Measurements from ENCODE around the gene STPG2. TPM values are rescaled to one million over a fixed set of nuclear protein-coding genes. Genes with fewer than 3 reads are reported as not detected.

STPG2 gene
- total and polyA plus RNA-seq, 4 donors, result 0.05 to 0.67 (median 0.28) TPM; not detected in 1

DNA sequence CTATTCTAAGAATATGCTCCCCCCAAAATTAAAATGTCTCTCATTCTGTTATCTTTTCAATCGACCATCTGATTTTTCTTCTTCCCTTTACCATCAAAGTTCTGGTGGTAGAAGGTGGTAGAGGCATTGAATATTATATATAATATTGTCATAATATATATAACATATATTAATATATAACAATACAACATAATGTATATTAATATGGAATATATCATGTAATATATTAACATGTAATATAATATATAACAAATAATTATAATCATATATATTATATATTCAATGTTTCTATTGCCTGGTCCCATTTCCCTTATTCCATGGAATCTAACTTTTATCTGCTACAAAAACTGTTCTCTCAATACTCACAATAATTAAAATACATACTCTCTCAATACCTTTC, 40.6 kb downstream of the STPG2 start:
- no peak overlapping the region for H3K9ac ChIP-seq (ENCODE audit: low read depth in 1 of 2, low read length in 2 of 2)
- WGBS, result 74% methylated on average over 1 of the region's 1 CpG
- no peak overlapping the region for H3K27ac ChIP-seq (ENCODE audit: low read depth in 1 of 2, low read length in 2 of 2)
- no peaks in the 10 kb centered on the region for H3K4me1 ChIP-seq (ENCODE audit: control insufficient read depth in 4 of 4, insufficient read depth in 4 of 4, low read length in 3 of 4)
- H3K27me3 ChIP-seq (ENCODE audit: control insufficient read depth in 4 of 4, insufficient read depth in 4 of 4, low read length in 3 of 4), result no peaks in the 10 kb centered on the region
- H3K9me3 ChIP-seq (ENCODE audit: control insufficient read depth in 4 of 4, low read length in 3 of 4), result no peaks in the 10 kb centered on the region
- no peak for DNase-seq (ENCODE audit: low spot score)
- no peak for TF ChIP-seq REST (IDR thresholded peaks at IDR 0.05)
- no peak for TF ChIP-seq ZBTB33 (IDR thresholded peaks at IDR 0.05)
- no peak for TF ChIP-seq HNF4G (IDR thresholded peaks at IDR 0.05)
- no peak for TF ChIP-seq NR2F2 (IDR thresholded peaks at IDR 0.05)
- TF ChIP-seq YY1 (IDR thresholded peaks at IDR 0.05), result no peak
- TF ChIP-seq JUND (IDR thresholded peaks at IDR 0.05), result no peak
- TF ChIP-seq RXRA (IDR thresholded peaks at IDR 0.05), result no peak
- TF ChIP-seq RAD21 (IDR thresholded peaks at IDR 0.05), result no peak
- TF ChIP-seq, protein P1, sequence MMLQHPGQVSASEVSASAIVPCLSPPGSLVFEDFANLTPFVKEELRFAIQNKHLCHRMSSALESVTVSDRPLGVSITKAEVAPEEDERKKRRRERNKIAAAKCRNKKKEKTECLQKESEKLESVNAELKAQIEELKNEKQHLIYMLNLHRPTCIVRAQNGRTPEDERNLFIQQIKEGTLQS (IDR thresholded peaks at IDR 0.05), result no peak
- TF ChIP-seq SP1 (IDR thresholded peaks at IDR 0.05), result no peak
- TF ChIP-seq FOXA1 (IDR thresholded peaks at IDR 0.05), result no peak
- no peak for TF ChIP-seq TAF1 (conservative IDR thresholded peaks at IDR 0.05)
- no peak for TF ChIP-seq EGR1 (IDR thresholded peaks at IDR 0.05; ENCODE audit: low read depth in 2 of 2)
- TF ChIP-seq HNF4A (conservative IDR thresholded peaks at IDR 0.05), result no peak
- TF ChIP-seq, protein P2, sequence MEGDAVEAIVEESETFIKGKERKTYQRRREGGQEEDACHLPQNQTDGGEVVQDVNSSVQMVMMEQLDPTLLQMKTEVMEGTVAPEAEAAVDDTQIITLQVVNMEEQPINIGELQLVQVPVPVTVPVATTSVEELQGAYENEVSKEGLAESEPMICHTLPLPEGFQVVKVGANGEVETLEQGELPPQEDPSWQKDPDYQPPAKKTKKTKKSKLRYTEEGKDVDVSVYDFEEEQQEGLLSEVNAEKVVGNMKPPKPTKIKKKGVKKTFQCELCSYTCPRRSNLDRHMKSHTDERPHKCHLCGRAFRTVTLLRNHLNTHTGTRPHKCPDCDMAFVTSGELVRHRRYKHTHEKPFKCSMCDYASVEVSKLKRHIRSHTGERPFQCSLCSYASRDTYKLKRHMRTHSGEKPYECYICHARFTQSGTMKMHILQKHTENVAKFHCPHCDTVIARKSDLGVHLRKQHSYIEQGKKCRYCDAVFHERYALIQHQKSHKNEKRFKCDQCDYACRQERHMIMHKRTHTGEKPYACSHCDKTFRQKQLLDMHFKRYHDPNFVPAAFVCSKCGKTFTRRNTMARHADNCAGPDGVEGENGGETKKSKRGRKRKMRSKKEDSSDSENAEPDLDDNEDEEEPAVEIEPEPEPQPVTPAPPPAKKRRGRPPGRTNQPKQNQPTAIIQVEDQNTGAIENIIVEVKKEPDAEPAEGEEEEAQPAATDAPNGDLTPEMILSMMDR (IDR thresholded peaks at IDR 0.05; ENCODE audit: low read depth, low read length, missing input control), result no peak
- H3K4me3 ChIP-seq (ENCODE audit: low read depth in 1 of 3, low read length in 3 of 3), result no peak overlapping the region
- H3K36me3 ChIP-seq (ENCODE audit: control insufficient read depth in 4 of 4, insufficient read depth in 3 of 4, low read depth in 1 of 4, low read length in 3 of 4), result no peaks in the 10 kb centered on the region

DNA sequence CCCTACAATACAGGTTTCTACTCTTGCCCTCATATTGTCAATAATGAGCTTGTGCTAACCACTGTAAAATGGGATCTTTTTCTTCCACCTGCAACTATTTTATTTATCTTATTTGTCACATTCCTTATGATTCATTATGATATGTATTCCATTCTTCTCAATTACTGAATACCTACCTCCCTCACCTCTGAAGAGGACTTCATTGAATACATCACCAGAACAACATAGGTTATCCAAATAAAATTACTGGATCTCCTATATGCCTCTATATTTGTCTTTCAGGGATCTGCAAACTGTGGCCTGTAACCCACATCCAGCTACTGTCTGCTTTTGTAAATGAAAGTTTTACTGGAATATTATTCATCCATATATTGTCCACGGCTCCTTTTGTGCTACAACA, 41.3 kb downstream of the STPG2 start:
- no peaks in the 10 kb centered on the region for H3K36me3 ChIP-seq (ENCODE audit: control insufficient read depth in 4 of 4, insufficient read depth in 3 of 4, low read depth in 1 of 4, low read length in 3 of 4)
- TF ChIP-seq RAD21 (IDR thresholded peaks at IDR 0.05), result no peak
- TF ChIP-seq YY1 (IDR thresholded peaks at IDR 0.05), result no peak
- TF ChIP-seq NR2F2 (IDR thresholded peaks at IDR 0.05), result no peak
- no peak for TF ChIP-seq MAX (IDR thresholded peaks at IDR 0.05)
- TF ChIP-seq, protein P1 (IDR thresholded peaks at IDR 0.05), result no peak
- H3K9ac ChIP-seq (ENCODE audit: low read depth in 1 of 2, low read length in 2 of 2), result no peak overlapping the region
- no peaks in the 10 kb centered on the region for H3K9me3 ChIP-seq (ENCODE audit: control insufficient read depth in 4 of 4, low read length in 3 of 4)
- no peaks in the 10 kb centered on the region for H3K27me3 ChIP-seq (ENCODE audit: control insufficient read depth in 4 of 4, insufficient read depth in 4 of 4, low read length in 3 of 4)
- no peaks in the 10 kb centered on the region for H3K4me1 ChIP-seq (ENCODE audit: control insufficient read depth in 4 of 4, insufficient read depth in 4 of 4, low read length in 3 of 4)
- 78% methylated on average over 1 of the region's 1 CpG for WGBS
- no peak overlapping the region for H3K27ac ChIP-seq (ENCODE audit: low read depth in 1 of 2, low read length in 2 of 2)
- DNase-seq (ENCODE audit: low spot score), result no peak
- H3K4me3 ChIP-seq (ENCODE audit: low read depth in 1 of 3, low read length in 3 of 3), result no peak overlapping the region

All from liver (tissue), 9 donors.